RWPE1 (cell line): ENCODE measurements around the gene SLX9.
A peak's percentile ranks its signal among the peaks of the same experiment; 100 is the strongest.

Source experiments
- CTCF ChIA-PET: fragments of 350-600 bp; sonication (Branson Sonifier 250); formaldehyde crosslinking; extraction: SDS; loops from one replicate; lab custom pipeline; 2021; lab: Yijun Ruan, JAX
- POLR2A ChIA-PET: fragments of 400-600 bp; formaldehyde crosslinking; extraction: SDS; loops from one replicate; lab custom pipeline; 2020; ENCODE audit warnings: antibody characterized with exemption; ENCODE audit not compliant: low non-redundant PET; lab: Yijun Ruan, JAX
- DNase-seq: peaks from one replicate; pipeline ENCODE4 v3.0.0; 2012; ENCODE audit warnings: low spot score
- H3K27ac ChIP-seq: fragments of 450-650 bp; 2 replicates; pipeline ENCODE4 v1.5.1; 2017
- TF ChIP-seq, protein P1 (sequence below): fragments of 450-650 bp; conservative IDR thresholded peaks from 2 replicates; pipeline ENCODE4 v1.5.1; 2017; ENCODE audit warnings: low read depth, mild to moderate bottlenecking

SLX9 gene

DNA sequence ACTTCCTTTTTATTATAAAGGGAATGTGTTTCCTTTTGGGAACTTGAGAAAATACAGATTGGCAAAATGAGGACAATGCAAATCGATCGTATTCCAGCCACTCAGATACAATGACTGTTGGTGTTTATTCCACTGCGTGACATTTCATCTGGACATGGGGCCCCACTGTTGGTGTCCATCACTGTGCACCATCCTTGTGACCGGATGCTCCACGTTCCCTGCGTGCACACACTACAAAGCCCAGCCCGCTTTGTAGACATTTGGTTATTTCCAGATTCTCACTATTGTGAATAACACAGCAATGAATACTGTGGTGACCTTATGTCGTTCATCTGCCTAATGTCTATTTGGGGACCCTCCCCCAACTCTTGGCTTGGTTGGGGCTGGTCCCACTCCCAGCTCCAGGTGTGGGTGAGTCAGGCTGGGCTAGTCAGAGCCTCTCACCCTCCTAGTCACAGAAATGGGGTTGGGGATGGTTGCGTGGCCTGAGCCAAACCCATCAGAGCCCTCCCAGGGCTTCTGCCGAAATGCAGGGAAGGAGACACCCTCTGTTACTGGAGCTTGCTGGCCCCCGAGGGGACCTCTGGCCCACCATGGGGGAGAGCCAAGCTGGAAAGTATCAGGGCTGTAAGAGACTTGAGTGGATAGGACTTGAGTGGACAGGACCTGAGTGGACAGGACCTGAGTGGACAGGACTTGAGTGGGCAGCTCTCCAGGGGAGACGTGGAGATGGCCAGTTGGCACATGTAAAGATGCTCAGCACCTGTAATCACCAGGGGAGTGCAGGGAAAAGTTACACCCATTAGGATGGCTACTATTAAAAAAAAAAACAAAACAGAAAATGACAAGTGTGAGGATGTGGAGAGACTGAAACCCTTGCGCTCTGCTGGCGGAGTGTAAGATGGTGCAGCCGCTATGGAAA is 77.5 kb downstream of the SLX9 start:
- POLR2A ChIA-PET, result no interaction called here

DNA sequence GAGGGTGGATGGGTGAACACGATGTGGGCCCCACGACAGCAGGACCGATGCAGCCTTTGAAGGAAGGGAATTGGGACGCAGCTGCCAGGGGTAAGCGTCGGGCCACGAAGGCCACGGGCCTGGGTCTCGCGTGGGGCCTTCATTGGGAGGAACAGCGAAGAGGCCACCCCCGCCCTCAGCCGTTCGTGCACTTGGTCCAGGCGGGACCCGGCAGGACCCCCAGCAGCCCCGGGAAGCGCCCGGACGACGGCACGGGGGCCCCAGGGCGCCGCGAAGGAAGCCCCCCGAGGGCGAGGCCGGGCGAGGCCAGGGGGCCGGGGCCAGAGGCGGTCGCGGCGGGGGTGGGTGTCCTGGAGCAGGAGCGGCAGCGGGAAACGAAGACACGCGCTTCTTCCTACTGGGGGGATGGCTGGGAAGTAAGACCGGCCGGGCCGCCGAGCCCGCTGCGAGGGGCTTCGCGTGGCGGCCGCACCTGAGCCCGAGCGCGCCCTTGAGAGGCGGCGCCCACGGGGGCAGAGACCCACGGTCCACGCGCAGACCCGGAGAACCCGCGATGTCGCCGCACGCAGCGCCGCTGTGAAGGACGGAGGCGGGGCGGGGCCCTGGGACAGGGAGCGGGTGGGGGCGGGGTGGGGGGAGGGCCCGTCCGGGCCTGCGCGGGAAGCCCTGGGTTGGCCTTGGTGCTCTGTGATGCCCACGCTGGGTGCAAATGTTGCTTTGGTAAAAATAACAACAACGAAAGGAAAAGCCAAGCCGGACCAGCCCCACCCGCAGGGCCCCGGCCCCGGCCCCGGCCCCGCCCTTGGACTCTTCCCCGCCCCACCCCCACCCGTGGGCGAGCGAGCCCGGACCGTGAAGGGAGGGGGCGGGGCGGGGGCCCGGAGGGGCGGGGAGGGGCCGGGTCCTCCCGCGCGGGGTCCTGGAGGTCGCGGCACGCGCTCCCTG is 78.6 kb downstream of the SLX9 start:
- ChIA-PET CTCF (interaction anchor here (0.6 kb wide), 1 partner anchor 107 kb away, joined by 4 read pairs; no protein-coding TSS in a partner anchor), POLR2A (no interaction called here)
- DNase-seq, result no peak
- TF ChIP-seq, protein P1, sequence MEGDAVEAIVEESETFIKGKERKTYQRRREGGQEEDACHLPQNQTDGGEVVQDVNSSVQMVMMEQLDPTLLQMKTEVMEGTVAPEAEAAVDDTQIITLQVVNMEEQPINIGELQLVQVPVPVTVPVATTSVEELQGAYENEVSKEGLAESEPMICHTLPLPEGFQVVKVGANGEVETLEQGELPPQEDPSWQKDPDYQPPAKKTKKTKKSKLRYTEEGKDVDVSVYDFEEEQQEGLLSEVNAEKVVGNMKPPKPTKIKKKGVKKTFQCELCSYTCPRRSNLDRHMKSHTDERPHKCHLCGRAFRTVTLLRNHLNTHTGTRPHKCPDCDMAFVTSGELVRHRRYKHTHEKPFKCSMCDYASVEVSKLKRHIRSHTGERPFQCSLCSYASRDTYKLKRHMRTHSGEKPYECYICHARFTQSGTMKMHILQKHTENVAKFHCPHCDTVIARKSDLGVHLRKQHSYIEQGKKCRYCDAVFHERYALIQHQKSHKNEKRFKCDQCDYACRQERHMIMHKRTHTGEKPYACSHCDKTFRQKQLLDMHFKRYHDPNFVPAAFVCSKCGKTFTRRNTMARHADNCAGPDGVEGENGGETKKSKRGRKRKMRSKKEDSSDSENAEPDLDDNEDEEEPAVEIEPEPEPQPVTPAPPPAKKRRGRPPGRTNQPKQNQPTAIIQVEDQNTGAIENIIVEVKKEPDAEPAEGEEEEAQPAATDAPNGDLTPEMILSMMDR, result no peak
- H3K27ac ChIP-seq, result peak overlapping the region; percentile 97

More for the DNA sequence above, 77.5 kb downstream of the SLX9 start:
- TF ChIP-seq, protein P1, result no peak
- peak overlapping the region; percentile 97 for H3K27ac ChIP-seq
- CTCF ChIA-PET, result interaction anchor here (0.6 kb wide), 1 partner anchor 22 kb away, joined by 3 read pairs; no protein-coding TSS in a partner anchor
- no peak for DNase-seq

DNA sequence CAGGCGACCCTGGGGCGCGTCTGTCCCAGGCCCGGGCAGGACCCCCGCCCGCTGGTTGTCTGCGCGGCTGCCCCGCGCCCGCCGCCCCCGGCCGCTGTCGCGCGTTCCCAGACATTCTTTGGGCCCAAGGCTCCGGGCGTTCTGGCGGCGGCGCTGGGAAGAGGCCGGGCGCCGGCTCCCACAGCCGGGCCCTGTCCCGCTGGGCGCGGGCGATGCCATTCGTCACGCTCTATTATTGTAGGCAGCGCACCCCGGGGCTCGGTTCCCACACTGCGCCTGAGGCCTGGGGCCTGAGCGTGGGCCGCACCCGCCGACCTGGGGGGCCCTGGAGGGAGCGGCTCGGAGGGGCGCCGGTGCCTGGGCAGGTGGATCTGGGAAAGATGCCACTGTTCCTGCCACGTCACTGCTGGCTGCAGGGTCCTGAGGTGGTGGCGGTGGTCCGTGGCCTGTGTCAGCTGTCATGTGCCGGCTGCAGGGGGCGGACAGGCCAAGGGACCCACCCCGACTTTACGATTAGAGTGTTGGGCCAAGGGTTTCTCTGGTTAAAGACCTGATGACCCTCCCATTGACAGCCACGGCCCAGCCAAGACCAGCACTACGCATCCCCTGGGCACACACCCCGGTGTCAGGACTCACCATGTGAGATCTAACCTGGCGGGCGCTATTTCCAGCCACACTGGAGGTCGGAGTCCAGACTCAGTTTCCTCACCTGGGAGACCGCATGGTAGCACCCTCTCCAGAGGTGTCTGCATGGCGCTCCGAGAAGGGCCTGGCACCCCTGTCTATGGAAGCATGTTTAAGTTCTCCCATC is 79.5 kb downstream of the SLX9 start:
- POLR2A ChIA-PET, result no interaction called here
- peak overlapping the region; percentile 97 for H3K27ac ChIP-seq
- TF ChIP-seq, protein P1, result no peak
- no peak for DNase-seq
- CTCF ChIA-PET, result no interaction called here

DNA sequence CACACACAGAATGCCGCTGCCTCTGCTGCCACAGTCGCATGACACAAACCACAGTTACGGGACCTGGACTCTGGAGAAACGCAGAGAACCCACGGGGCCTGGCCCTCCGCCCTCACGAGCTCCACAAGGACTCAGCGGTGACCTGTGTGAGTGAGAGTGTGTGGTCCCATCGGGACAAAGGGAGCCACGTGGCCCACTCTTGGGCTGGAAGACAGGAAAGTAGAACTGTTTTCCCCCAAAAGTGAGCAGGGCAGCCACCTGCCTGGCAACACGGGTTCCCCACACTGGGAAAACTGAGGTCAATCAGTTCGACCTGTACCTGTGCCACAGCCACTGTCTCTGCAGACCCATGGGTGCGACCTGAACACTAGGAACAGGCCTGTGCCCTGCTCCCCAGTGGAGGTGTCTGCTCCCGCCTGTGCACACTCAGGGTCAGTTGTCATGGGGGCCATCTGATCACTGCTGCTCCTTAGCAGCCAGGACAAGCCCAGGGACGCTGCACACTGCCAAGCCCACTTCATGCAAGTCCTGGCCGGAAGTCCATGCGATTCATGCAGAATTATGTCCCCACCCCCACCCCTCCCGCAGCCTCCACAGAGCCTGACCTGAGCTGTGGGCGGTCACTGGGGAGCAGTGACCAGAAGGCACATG is 80.2 kb downstream of the SLX9 start:
- CTCF ChIA-PET, result no interaction called here

DNA sequence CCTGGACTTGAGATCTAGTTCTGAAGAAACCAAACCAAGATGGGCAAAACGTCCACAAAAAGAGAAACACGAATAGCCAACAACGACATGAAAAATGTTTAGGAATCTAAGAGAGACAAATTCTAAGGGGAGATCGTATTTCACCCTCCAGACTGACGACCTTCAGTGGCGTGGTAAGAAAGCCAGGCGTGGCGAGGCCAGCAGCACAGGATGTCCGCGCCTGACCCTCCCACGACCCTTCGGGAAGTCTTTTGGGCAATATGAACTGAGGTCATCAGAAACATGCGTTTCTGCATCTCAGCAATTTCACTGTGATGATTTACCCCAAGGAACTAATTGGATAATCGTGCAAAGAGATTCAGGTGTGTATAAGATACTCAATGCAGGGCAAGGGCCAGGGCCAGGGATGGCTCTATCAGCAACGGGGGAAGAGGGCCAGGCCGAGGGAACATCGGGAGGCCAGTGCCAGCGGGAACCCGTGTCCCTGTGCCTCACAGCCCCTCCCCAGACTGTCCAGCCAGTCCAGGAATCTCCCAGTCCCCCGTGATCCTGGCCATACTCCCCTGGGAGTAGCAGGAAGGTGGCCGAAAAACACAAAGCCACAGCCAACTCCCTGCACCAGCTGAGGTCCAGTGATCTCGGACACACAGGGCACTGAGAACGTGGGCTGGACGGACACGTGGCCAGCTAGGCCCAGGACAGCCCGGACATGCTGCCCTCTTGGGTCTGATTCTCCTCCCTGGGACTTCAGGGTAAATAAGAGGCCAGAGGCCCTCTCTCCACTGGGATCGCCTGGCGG is 81.0 kb downstream of the SLX9 start:
- ChIA-PET POLR2A (no interaction called here), CTCF (no interaction called here)
- H3K27ac ChIP-seq, result peak overlapping the region; percentile 97
- TF ChIP-seq, protein P1, result no peak
- no peak for DNase-seq

More for the DNA sequence above, 80.2 kb downstream of the SLX9 start:
- peak overlapping the region; percentile 97 for H3K27ac ChIP-seq
- no peak for DNase-seq
- POLR2A ChIA-PET, result no interaction called here
- TF ChIP-seq, protein P1, result no peak
